HG03139 (cell line): ENCODE results near the gene NLGN2.
"Not testable (repeated sequence)": the region's sequence is repeated elsewhere in the genome, so short reads cannot be mapped to it uniquely, and the experiment has no call there.

ENCODE experiments used
- ATAC-seq: cut with Tn5 transposase; IDR thresholded peaks from one replicate; pipeline ENCODE4 v1.9.1; 2021; ENCODE audit not compliant: unreplicated experiment

Gene NLGN2

DNA sequence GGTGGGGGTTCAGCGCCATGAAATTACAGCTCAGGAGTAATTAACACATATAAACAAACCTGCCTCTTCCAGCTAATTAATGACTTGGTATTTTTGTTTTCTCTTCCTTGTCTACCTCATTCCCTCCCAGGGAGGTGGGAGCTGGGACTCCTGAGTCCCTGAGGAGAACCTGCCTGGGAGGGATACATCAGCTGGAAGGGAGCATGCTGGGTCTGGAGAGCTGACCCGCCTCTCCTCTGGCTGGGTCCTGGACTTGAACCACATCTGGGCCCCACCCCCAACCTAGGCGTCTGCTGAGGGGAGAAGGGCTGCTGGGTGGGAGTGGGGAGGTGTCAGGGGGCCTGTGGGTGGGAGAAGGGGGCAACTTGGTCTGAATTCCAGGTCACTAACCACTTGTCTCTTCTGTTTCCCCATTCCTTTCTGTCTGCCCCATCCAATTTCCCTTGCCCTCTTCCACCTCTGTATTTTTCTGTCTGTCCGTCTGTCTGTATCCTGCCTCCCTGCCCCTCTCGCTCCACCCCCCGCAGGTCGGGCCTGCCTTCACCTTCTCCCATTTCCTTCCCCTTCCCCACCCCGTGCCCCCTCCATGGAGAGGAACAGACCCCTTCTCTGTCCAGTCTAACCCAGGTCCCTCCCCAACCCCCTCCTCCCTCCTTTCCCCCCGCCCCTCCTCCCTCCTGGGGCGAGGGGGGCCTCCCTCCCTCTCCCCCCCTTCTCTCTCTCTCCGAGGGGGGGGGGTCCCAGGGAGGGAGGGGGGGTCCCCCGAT, at the start of gene NLGN2:
NLGN2 (plus strand) TSS at position 361 of the 767 bp plus-strand sequence. CDS start 411 bp downstream, outside the sequence.
- ATAC-seq = no peak

GRCh38 chr17:7361906-7362305, 45.7 kb upstream of the NLGN2 start:
- no peak for ATAC-seq

- ATAC-seq = no peak
Measured at GRCh38 chr17:7363311-7363710, 44.3 kb upstream of the NLGN2 start.

DNA sequence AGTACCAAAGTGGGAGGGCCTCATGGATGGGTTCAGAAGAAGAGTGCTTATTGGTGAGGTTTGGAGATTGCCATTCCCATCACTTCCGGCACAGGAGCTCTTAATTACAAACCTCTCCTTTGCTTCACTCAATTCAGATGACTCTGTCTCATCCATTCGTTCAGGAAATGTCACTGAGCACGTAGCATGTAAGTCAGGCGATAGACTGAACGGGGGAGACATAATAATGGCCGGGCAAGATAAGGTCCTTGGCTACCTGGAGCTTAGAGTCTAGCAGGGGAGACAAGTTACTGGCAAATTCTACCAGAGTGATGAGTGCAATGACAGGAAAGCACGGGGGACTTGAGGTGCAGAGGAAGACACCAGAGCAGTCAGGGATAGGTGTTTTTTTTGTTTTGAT, 41.7 kb upstream of the NLGN2 start:
- ATAC-seq = not testable (repeated sequence)

DNA sequence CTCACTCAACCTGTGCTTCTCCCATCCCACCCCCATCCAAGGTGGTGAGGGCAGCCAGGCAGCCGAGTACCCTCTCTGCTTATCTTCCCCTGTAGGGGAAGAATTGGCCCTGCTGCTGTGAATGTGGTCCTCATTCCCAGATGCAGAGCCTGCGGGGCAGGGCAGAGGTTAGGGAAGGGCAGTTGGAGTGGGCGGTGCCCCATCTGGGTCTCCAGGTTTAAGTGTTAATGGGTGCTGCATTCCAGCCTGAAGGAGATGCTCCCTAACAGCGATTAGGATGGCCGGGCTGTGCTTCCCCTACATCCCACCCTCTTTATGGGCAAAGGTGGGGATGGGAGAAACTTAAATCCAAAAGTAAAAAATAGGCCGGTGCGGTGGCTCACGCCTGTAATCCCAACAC, 40.6 kb upstream of the NLGN2 start:
- no peak for ATAC-seq

- ATAC-seq = no peak
Measured at GRCh38 chr17:7367918-7368598, 39.6 kb upstream of the NLGN2 start.

DNA sequence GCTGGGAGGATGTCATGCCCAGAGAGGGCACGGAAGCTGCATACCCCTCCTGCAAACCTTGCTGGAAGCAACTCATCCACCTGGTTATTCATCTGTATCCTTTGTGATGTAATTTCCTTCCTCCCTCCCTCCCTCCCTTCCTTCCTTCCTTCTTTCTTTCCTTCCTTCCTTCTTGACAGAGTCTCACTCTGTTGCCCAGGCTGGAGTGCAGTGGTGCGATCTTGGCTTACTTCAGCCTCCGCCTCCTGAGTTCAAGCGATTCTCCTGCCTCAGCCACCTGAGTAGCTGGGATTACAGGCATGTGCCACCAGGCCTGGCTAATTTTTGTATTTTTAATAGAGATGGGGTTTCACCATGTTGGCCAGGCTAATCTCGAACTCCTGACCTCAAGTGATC, 39.0 kb upstream of the NLGN2 start:
- ATAC-seq = not testable (repeated sequence)

DNA sequence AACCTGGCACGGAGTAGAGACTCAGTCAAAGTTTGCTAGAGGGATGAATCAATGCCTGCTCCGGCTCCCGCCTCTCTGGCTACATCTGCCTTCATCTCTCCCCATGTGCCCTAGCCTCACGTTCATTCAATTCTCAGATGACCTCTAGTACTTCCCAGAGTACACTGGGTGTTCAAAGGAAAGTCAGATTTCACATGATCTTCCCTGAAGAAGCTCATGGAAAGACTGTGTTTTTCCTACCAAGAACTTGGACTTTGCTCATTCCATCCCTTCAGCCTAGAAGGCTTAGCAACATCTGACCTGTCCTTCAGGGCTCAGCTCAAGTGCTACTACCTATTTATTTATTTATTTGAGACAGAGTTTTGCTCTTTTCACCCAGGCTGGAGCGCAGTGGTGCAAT, 37.8 kb upstream of the NLGN2 start:
- ATAC-seq = no peak

GRCh38 chr17:7370853-7371252, 36.8 kb upstream of the NLGN2 start:
- no peak for ATAC-seq

GRCh38 chr17:7374353-7374752, 33.3 kb upstream of the NLGN2 start:
- ATAC-seq = no peak

- no peak for ATAC-seq
Measured at GRCh38 chr17:7379134-7379533, 28.5 kb upstream of the NLGN2 start.

DNA sequence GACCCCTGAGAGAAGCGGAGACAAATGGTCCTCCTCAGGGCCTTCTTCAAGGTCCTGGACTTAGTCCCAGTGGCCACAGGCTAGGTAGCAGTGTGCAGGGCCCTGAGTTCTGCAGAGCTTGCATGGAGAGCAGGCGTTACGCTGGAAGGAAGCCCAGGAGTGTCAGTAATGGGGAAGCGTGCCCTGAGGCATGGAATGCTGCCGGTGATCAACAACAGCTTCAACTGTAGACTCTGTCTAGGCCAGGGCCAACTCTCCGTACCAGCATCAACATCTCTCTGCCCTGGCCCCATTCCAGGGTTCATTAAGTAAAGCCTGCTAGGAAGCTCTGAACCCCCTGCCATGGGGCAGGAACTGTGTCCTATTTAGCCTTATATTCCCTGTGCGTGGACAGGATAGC, 27.3 kb upstream of the NLGN2 start:
- no peak for ATAC-seq

- ATAC-seq = no peak
Measured at GRCh38 chr17:7380855-7381683, 26.6 kb upstream of the NLGN2 start, which contains the start of gene TNK1. TNK1 (plus strand) TSS chr17:7381089; CDS start chr17:7382927, 1,838 bp downstream.

DNA sequence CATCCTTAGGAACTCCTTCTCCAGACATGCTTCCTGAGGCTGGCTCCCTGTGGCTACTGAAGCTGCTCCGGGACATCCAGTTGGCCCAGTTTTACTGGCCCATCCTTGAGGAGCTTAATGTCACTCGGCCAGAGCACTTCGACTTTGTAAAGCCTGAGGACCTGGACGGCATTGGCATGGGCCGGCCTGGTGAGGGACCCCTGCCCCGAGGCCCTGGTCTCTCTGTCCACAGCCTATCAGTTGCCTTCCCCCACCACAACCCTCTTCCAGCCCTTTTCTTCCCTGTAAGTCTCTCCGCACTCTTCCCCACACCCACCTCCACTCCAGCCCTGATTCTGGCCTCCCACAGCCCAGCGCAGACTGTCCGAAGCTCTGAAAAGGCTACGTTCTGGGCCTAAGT, 24.7 kb upstream of the NLGN2 start:
- ATAC-seq = no peak

DNA sequence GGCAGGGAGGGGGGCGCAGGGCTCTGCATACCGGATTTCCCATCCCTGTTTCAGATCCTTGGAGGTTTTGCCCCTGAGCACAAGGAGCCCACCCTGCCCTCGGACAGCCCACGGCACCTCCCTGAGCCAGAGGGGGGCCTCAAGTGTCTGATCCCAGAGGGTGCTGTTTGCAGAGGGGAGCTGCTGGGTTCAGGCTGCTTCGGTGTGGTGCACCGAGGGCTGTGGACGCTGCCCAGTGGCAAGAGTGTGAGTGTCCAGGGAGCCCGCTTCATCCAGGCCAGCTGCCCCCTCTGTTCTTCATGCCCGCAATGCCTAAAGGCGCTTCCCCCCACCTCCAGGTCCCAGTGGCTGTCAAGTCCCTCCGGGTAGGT, 24.3 kb upstream of the NLGN2 start:
- ATAC-seq = no peak

GRCh38 chr17:7383742-7384488, 23.7 kb upstream of the NLGN2 start:
- ATAC-seq = no peak

- ATAC-seq = no peak
Measured at GRCh38 chr17:7384489-7385081, 23.1 kb upstream of the NLGN2 start.

- ATAC-seq = no peak
Measured at GRCh38 chr17:7388856-7389255, 18.8 kb upstream of the NLGN2 start.

GRCh38 chr17:7389924-7390910, 17.4 kb upstream of the NLGN2 start:
- ATAC-seq = no peak
